COR-L47 (cell line): ENCODE results near the gene TBRG4.

Source experiments
- DNase-seq: peaks from one replicate; lab custom pipeline; 2025; lab: John Stamatoyannopoulos, UW

TBRG4 gene

GRCh38 chr7:45074528-45075354, 36.8 kb downstream of the TBRG4 start:
- no peak for DNase-seq

- no peak for DNase-seq
These were observed 37.5 kb downstream of the TBRG4 start for GRCh38 chr7:45073786-45074527.

- no peak for DNase-seq
These were observed 38.3 kb downstream of the TBRG4 start for GRCh38 chr7:45073031-45073785.

GRCh38 chr7:45072131-45073030, 39.1 kb downstream of the TBRG4 start:
- DNase-seq: no peak

- no peak for DNase-seq
These were observed 40.0 kb downstream of the TBRG4 start for GRCh38 chr7:45071528-45071927.

GRCh38 chr7:45070254-45070642, 41.2 kb downstream of the TBRG4 start:
- DNase-seq: no peak

- DNase-seq: no peak
These were observed 41.8 kb downstream of the TBRG4 start for GRCh38 chr7:45069444-45070253.

- no peak for DNase-seq
These were observed 43.1 kb downstream of the TBRG4 start for GRCh38 chr7:45068236-45069023.

- DNase-seq: no peak
These were observed 43.9 kb downstream of the TBRG4 start for GRCh38 chr7:45067582-45067981.

GRCh38 chr7:45066409-45066808, 45.1 kb downstream of the TBRG4 start:
- DNase-seq: no peak

- no peak for DNase-seq
These were observed 46.2 kb downstream of the TBRG4 start for GRCh38 chr7:45065031-45065995.

GRCh38 chr7:45064047-45064725, 47.3 kb downstream of the TBRG4 start:
- DNase-seq: no peak

- no peak for DNase-seq
These were observed 49.6 kb downstream of the TBRG4 start for GRCh38 chr7:45061806-45062425.

- no peak for DNase-seq
These were observed 50.1 kb downstream of the TBRG4 start for GRCh38 chr7:45061352-45061751.

GRCh38 chr7:45060295-45060694, 51.2 kb downstream of the TBRG4 start:
- no peak for DNase-seq

- no peak for DNase-seq
These were observed 53.6 kb downstream of the TBRG4 start for GRCh38 chr7:45057878-45058277.

- no peak for DNase-seq
These were observed 55.8 kb downstream of the TBRG4 start for GRCh38 chr7:45055594-45056219.
